WTC11 (cell line): ENCODE results near the gene NANOS2. TPM values are rescaled to one million over a fixed set of nuclear protein-coding genes. Genes with fewer than 3 reads are reported as not detected.

ENCODE experiments used
- ARID4B ChIP-seq: sonication (generic); formaldehyde crosslinking; IDR thresholded peaks from 2 replicates; pipeline ENCODE4 v1.8.0; 2023; ENCODE audit warnings: missing genetic modification reagents, mild to moderate bottlenecking, borderline replicate concordance
- ATF1 ChIP-seq: sonication (generic); formaldehyde crosslinking; IDR thresholded peaks from 2 replicates; pipeline ENCODE4 v1.8.1; 2023; ENCODE audit warnings: mild to moderate bottlenecking, moderate library complexity, missing genetic modification reagents
- ATF3 ChIP-seq: sonication (generic); formaldehyde crosslinking; conservative IDR thresholded peaks from 2 replicates; pipeline ENCODE4 v1.8.1; 2022; ENCODE audit warnings: mild to moderate bottlenecking, missing genetic modification reagents
- E2F4 ChIP-seq: sonication (generic); formaldehyde crosslinking; IDR thresholded peaks from 2 replicates; pipeline ENCODE4 v1.8.1; 2022; ENCODE audit warnings: low read depth, mild to moderate bottlenecking, moderate library complexity, missing genetic modification reagents, borderline replicate concordance
- ERG ChIP-seq: fragments of 250-450 bp; sonication (Bioruptor Pico); IDR thresholded peaks from 2 replicates; pipeline ENCODE4 v1.8.0; 2021; ENCODE audit warnings: mild to moderate bottlenecking
- FOXP1 ChIP-seq: sonication (generic); formaldehyde crosslinking; IDR thresholded peaks from 2 replicates; pipeline ENCODE4 v1.8.0; 2022; ENCODE audit warnings: missing genetic modification reagents, mild to moderate bottlenecking, moderate library complexity, borderline replicate concordance
- KAT7 ChIP-seq: sonication (generic); formaldehyde crosslinking; IDR thresholded peaks from 2 replicates; pipeline ENCODE4 v1.8.1; 2023; ENCODE audit warnings: missing genetic modification reagents, mild to moderate bottlenecking, borderline replicate concordance
- PRRX2 ChIP-seq: fragments of 250-450 bp; sonication (Bioruptor Pico); IDR thresholded peaks from 2 replicates; pipeline ENCODE4 v1.8.0; 2021; ENCODE audit warnings: mild to moderate bottlenecking
- ZNF121 ChIP-seq: sonication (generic); formaldehyde crosslinking; IDR thresholded peaks from 2 replicates; pipeline ENCODE4 v1.8.0; 2023; ENCODE audit warnings: missing genetic modification reagents
- ZNF232 ChIP-seq: sonication (generic); formaldehyde crosslinking; IDR thresholded peaks from 2 replicates; pipeline ENCODE4 v1.8.0; 2022; ENCODE audit warnings: mild to moderate bottlenecking, missing genetic modification reagents
- ZNF423 ChIP-seq: fragments of 250-450 bp; sonication (Bioruptor Pico); IDR thresholded peaks from 2 replicates; pipeline ENCODE4 v2.1.2; 2022; ENCODE audit warnings: mild to moderate bottlenecking, moderate library complexity
- ZNF671 ChIP-seq: fragments of 250-450 bp; sonication (Bioruptor Pico); IDR thresholded peaks from 2 replicates; pipeline ENCODE4 v1.8.0; 2021; ENCODE audit warnings: mild to moderate bottlenecking
- total RNA-seq: library from RNA; stranded (reverse); gene quantifications from 3 replicates; pipeline ENCODE4 v1.2.3, GENCODE V29; 2021
- TF ChIP-seq, protein P1 (sequence below): sonication (generic); formaldehyde crosslinking; IDR thresholded peaks from 2 replicates; pipeline ENCODE4 v1.8.0; 2023; ENCODE audit warnings: mild to moderate bottlenecking, missing genetic modification reagents
- TF ChIP-seq, protein P2 (sequence below): sonication (generic); formaldehyde crosslinking; conservative IDR thresholded peaks from 2 replicates; pipeline ENCODE4 v1.8.1; 2023; ENCODE audit warnings: mild to moderate bottlenecking, low read depth, missing genetic modification reagents, moderate library complexity

The NANOS2 gene
- total RNA-seq, 1 experiment from 2014 or later, result 0.13 TPM

DNA sequence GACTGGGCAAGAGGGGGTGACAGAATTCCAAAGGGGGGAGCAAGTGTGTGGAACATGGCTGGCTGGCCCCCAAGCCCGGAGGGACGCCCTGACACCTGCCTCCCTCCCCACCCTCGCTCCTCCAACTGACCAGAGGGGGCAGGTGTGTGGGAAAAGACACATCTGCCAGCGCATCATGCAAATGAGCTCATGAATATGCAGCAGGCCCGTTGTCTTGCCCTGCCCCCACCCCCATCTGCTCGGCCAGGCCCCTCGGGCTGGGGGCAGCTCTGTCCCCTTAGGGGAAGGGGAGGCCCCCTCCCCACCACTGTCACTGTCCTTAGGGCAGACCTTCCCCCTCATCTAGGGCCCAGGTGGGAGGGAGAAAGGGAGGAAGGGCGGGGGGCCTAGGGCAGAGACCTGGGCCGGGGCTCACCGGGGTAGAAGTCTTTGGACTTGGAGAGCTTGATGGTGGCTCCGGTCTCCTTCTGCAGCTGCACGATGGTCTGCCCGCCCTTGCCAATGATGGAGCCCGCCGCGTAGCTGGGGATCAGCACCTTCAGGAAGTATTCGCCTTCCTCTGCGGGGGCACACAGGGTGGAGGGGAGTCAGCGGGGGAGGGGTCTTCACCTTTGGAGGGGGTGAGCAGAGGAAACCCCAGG, 46.1 kb upstream of the NANOS2 start (continued):
- TF ChIP-seq FOXP1 (CRISPR knock-in tag) (no peak), ARID4B (no peak), ERG (CRISPR knock-in tag) (no peak), ZNF671 (CRISPR knock-in tag) (no peak), E2F4 (CRISPR knock-in tag) (no peak), ZNF121 (CRISPR knock-in tag) (no peak), ZNF423 (CRISPR knock-in tag) (no peak), ZNF232 (CRISPR knock-in tag) (no peak), ATF1 (CRISPR knock-in tag) (no peak), ATF3 (no peak), PRRX2 (CRISPR knock-in tag) (no peak), KAT7 (CRISPR knock-in tag) (no peak)
- TF ChIP-seq, protein P1, sequence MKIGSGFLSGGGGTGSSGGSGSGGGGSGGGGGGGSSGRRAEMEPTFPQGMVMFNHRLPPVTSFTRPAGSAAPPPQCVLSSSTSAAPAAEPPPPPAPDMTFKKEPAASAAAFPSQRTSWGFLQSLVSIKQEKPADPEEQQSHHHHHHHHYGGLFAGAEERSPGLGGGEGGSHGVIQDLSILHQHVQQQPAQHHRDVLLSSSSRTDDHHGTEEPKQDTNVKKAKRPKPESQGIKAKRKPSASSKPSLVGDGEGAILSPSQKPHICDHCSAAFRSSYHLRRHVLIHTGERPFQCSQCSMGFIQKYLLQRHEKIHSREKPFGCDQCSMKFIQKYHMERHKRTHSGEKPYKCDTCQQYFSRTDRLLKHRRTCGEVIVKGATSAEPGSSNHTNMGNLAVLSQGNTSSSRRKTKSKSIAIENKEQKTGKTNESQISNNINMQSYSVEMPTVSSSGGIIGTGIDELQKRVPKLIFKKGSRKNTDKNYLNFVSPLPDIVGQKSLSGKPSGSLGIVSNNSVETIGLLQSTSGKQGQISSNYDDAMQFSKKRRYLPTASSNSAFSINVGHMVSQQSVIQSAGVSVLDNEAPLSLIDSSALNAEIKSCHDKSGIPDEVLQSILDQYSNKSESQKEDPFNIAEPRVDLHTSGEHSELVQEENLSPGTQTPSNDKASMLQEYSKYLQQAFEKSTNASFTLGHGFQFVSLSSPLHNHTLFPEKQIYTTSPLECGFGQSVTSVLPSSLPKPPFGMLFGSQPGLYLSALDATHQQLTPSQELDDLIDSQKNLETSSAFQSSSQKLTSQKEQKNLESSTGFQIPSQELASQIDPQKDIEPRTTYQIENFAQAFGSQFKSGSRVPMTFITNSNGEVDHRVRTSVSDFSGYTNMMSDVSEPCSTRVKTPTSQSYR (CRISPR knock-in tag), result no peak
- TF ChIP-seq, protein P2, sequence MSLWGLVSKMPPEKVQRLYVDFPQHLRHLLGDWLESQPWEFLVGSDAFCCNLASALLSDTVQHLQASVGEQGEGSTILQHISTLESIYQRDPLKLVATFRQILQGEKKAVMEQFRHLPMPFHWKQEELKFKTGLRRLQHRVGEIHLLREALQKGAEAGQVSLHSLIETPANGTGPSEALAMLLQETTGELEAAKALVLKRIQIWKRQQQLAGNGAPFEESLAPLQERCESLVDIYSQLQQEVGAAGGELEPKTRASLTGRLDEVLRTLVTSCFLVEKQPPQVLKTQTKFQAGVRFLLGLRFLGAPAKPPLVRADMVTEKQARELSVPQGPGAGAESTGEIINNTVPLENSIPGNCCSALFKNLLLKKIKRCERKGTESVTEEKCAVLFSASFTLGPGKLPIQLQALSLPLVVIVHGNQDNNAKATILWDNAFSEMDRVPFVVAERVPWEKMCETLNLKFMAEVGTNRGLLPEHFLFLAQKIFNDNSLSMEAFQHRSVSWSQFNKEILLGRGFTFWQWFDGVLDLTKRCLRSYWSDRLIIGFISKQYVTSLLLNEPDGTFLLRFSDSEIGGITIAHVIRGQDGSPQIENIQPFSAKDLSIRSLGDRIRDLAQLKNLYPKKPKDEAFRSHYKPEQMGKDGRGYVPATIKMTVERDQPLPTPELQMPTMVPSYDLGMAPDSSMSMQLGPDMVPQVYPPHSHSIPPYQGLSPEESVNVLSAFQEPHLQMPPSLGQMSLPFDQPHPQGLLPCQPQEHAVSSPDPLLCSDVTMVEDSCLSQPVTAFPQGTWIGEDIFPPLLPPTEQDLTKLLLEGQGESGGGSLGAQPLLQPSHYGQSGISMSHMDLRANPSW (CRISPR knock-in tag), result no peak
- TF ChIP-seq, all 79 proteins: peak for 0
